Small intestine (tissue), 7 donors: ENCODE results near the gene SLC1A4. TPM values are rescaled to one million over a fixed set of nuclear protein-coding genes. Genes with fewer than 3 reads are reported as not detected.

Source experiments
- DNase-seq, 2 donors: peaks; one replicate each; pipeline versions ENCODE4 v3.0.0 to v3.0.0-alpha.2; 2013
- FAIRE-seq: peaks from 2 replicates; lab custom pipeline; 2012; peaks lifted over from hg19 to GRCh38; lab: Jason Lieb, UNC
- H3K27ac ChIP-seq, 3 donors: one replicate each; pipeline ENCODE4 v1.5.1; 2013; ENCODE audit warnings: low read length in 2 of 3, mild to moderate bottlenecking in 2 of 3, control low read depth in 1 of 3, inconsistent platforms in 1 of 3, low read depth in 1 of 3, moderate library complexity in 1 of 3
- H3K27me3 ChIP-seq, 3 donors: one replicate each; pipeline ENCODE4 v1.6.1; 2013; ENCODE audit warnings: low read length in 3 of 3, inconsistent platforms in 1 of 3; ENCODE audit not compliant: control insufficient read depth in 3 of 3, insufficient read depth in 3 of 3
- H3K36me3 ChIP-seq, 3 donors: one replicate each; pipeline ENCODE4 v1.6.1; 2013; ENCODE audit warnings: low read length in 3 of 3, inconsistent platforms in 1 of 3, low read depth in 1 of 3, mild to moderate bottlenecking in 1 of 3, moderate library complexity in 1 of 3; ENCODE audit not compliant: control insufficient read depth in 3 of 3, insufficient read depth in 2 of 3
- H3K4me1 ChIP-seq, 3 donors: one replicate each; pipeline ENCODE4 v1.6.1; 2013; ENCODE audit warnings: low read length in 2 of 3, inconsistent platforms in 1 of 3, low read depth in 1 of 3, mild to moderate bottlenecking in 1 of 3, moderate library complexity in 1 of 3; ENCODE audit not compliant: control insufficient read depth in 3 of 3, insufficient read depth in 2 of 3
- H3K4me3 ChIP-seq, 3 donors: one replicate each; pipeline ENCODE4 v1.5.1; 2013; ENCODE audit warnings: low read length in 3 of 3, control low read depth in 1 of 3, inconsistent platforms in 1 of 3, low read depth in 1 of 3, mild to moderate bottlenecking in 1 of 3, moderate library complexity in 1 of 3
- H3K9me3 ChIP-seq, 2 donors: one replicate each; pipeline ENCODE4 v1.6.1; 2013; ENCODE audit warnings: low read depth in 1 of 2, low read length in 1 of 2; ENCODE audit not compliant: control insufficient read depth in 2 of 2, insufficient read depth in 1 of 2
- WGBS, 3 donors: extraction: QIAGEN DNeasy Blood & Tissue Kit; methylation state at CpG; one replicate each; pipeline ENCODE4 v1.1.7; 2013; 5-methylcytosine and 5-hydroxymethylcytosine counted together
- polyA plus RNA-seq, 4 donors: library from polyadenylated mRNA; stranded (reverse) in 3 of 4; unstranded in 1 of 4; fragments of 200-250 nt in 3 of 4; fragments of 120-200 nt in 1 of 4; gene quantifications; one replicate each; pipeline versions ENCODE4 v1.2.1 to v1.2.3, GENCODE V29; 2013
- donor health status: healthy with polysubstance abuse.
- donor health status: control.
- donor health status: control.
- donor health status: Bipolar disorder and iron deficiency.
- donor health status: healthy.

SLC1A4 gene
- polyA plus RNA-seq, 4 donors, result 0.67 to 18.7 (median 3.9) TPM

- no peak for FAIRE-seq
- Histone ChIP-seq H3K4me3 (no peak overlapping the region), H3K9me3 (no peaks in the 10 kb centered on the region), H3K36me3 (peaks cover 0 to 51% (median 3%) of the 10 kb centered on the region in 3 donors), H3K27ac (no peak overlapping the region), H3K27me3 (no peaks in the 10 kb centered on the region), H3K4me1 (peaks cover 0 to 33% (median 16%) of the 10 kb centered on the region in 3 donors)
- DNase-seq, result no peak
- WGBS, 3 donors, result 76 to 83% (median 81%) methylated on average over 14 of the region's 14 CpGs
These were observed 78.8 kb downstream of the SLC1A4 start for GRCh38 chr2:65067806-65068553.

DNA sequence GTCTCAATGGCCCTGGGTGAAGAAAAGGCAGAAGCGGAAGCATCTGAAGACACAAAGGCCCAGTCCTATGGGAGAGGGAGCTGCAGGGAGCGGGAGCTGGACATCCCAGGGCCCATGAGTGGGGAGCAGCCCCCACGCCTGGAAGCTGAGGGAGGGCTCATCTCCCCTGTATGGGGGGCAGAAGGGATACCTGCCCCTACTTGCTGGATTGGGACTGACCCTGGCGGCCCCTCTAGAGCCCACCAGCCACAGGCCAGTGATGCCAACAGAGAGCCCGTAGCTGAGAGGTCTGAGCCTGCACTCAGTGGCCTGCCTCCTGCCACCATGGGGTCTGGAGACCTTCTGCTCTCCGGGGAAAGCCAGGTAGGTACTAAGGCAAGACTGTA lies 80.2 kb downstream of the SLC1A4 start:
- Histone ChIP-seq H3K27me3 (no peaks in the 10 kb centered on the region), H3K36me3 (peaks cover 0 to 60% (median 3%) of the 10 kb centered on the region in 3 donors), H3K4me3 (no peak overlapping the region), H3K27ac (peak overlapping the region in 2 of 3 donors; percentile 56 to 76), H3K9me3 (no peaks in the 10 kb centered on the region), H3K4me1 (peaks cover 0 to 33% (median 16%) of the 10 kb centered on the region in 3 donors)
- FAIRE-seq (no peak), DNase-seq (no peak)
- WGBS, 3 donors, result 85 to 100% (median 86%) methylated on average over 6 of the region's 6 CpGs

DNA sequence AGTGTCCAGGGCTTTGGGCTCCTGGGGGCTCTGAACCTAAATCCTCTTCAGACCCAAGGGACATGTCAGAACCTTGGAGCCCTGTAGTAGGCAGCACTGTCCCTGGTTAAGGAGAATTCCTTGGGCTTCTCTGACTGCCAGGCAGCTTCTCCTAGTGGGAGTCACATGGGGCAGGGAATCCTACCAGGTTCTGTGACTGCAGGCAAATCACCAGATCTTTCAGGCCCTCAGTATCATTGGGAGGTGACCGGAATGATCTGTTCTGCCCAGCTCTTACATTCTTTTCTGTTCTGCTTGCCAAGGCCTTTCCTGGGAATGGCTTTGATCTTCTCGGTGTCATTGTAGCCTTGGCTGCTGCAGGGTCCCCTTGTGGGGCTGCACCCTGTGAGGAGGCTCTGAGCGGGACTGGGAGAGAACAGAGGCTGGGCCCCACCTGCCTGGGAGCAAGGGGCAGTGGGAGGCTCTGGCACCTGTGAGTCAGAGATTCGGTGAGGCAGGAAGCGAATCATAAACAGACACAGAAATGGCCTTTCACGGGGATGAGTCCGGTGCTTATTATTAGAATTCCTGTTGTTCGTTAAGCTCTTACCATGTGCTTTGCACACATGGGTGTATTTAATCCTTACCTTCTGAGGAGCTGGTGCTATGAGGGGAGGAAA lies 81.1 kb downstream of the SLC1A4 start:
- Histone ChIP-seq H3K4me3 (no peak overlapping the region), H3K9me3 (no peaks in the 10 kb centered on the region), H3K36me3 (peaks cover 0 to 61% (median 3%) of the 10 kb centered on the region in 3 donors), H3K27ac (peak overlapping the region; percentile 56 to 76 (median 60)), H3K4me1 (peaks cover 0 to 28% (median 16%) of the 10 kb centered on the region in 3 donors), H3K27me3 (no peaks in the 10 kb centered on the region)
- WGBS, 3 donors, result 13 to 41% (median 30%) methylated on average over 8 of the region's 8 CpGs
- no peak for FAIRE-seq
- peak; percentile 82 to 92 for DNase-seq

DNA sequence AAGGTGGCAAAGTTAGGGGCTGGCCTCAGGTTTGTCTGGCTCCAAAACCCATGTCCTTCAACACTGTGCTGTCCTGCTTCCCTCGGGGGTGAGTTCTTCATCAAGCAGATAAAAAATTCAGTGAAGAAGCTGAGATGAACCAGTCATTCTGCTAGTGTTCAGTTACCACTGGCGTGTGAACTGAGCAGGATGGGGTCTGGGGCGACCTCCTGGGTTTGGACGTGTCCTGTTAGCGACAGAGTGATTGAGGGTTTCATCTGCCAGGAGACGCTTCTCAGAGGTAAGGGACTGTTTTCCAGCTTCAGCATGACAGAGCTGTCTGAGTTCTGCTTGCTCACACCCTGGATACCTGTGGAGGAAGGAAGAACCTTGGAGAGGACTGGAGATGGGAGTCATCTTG lies 81.7 kb downstream of the SLC1A4 start:
- Histone ChIP-seq H3K36me3 (peaks cover 1 to 63% (median 3%) of the 10 kb centered on the region in 3 donors), H3K9me3 (no peaks in the 10 kb centered on the region), H3K27ac (peak overlapping the region; percentile 17 to 76 (median 56)), H3K4me1 (peaks cover 0 to 31% (median 18%) of the 10 kb centered on the region in 3 donors), H3K27me3 (no peaks in the 10 kb centered on the region), H3K4me3 (no peak overlapping the region)
- DNase-seq (no peak), FAIRE-seq (no peak)
- 74 to 82% (median 76%) methylated on average over 6 of the region's 6 CpGs for WGBS, 3 donors

- no peak overlapping the region for H3K4me3 ChIP-seq
- WGBS, 3 donors, result 76 to 82% (median 77%) methylated on average over 14 of the region's 14 CpGs
- DNase-seq (no peak), FAIRE-seq (no peak)
- H3K27ac ChIP-seq, result no peak overlapping the region
- H3K27me3 ChIP-seq, result no peaks in the 10 kb centered on the region
- no peaks in the 10 kb centered on the region for H3K9me3 ChIP-seq
- H3K4me1 ChIP-seq, result peaks cover 0 to 38% (median 18%) of the 10 kb centered on the region in 3 donors
- H3K36me3 ChIP-seq, result peaks cover 2 to 69% (median 3%) of the 10 kb centered on the region in 3 donors
These were observed 82.4 kb downstream of the SLC1A4 start for GRCh38 chr2:65071499-65072180.

DNA sequence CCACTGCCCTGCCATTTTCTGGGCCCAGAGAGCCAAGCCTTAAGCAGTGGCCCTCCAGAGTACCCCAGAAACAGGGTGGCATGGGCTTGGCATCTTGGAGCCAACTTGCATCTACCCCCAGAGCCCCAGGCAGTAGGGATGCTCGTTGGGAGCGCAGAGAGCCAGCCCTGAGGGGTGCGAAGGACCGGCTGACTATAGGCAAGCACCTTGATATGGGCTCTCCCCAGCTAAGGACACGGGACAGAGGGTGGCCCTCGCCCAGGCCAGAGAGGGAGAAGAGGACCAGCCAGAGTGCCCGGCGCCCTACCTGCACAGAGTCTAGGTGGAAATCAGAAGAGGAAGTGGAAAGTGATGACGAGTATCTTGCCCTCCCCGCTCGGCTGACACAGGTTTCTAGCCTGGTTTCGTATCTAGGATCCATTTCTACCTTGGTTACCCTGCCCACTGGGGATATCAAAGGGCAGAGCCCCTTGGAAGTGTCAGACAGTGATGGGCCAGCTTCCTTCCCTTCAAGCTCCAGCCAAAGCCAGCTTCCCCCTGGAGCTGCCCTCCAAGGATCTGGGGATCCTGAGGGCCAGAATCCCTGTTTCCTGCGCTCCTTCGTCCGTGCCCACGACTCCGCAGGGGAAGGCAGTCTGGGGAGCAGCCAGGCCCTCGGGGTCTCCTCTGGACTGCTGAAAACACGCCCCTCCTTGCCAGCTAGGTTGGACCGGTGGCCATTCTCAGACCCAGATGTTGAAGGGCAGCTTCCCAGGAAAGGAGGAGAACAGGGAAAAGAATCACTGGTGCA lies 83.2 kb downstream of the SLC1A4 start:
- Histone ChIP-seq H3K4me3 (no peak overlapping the region), H3K36me3 (peaks cover 2 to 72% (median 3%) of the 10 kb centered on the region in 3 donors), H3K27me3 (no peaks in the 10 kb centered on the region), H3K27ac (no peak overlapping the region), H3K9me3 (no peaks in the 10 kb centered on the region), H3K4me1 (peaks cover 0 to 39% (median 18%) of the 10 kb centered on the region in 3 donors)
- FAIRE-seq (no peak), DNase-seq (no peak)
- WGBS, 3 donors, result 89 to 91% (median 91%) methylated on average over 20 of the region's 20 CpGs
